Left renal pelvis (tissue), 4 donors: ENCODE measurements around the gene SPATS2L. TPM values are rescaled to one million over a fixed set of nuclear protein-coding genes. Genes with fewer than 3 reads are reported as not detected.

ENCODE experiments used
- DNase-seq, 4 donors: peaks; one replicate each; pipeline ENCODE4 v3.0.0-alpha.2; 2013; ENCODE audit warnings: low read depth in 4 of 4, low spot score in 3 of 4
- polyA plus RNA-seq, 4 donors: library from polyadenylated mRNA; unstranded; fragments of 120-200 nt; gene quantifications; one replicate each; pipeline ENCODE4 v1.2.1, GENCODE V29; 2013; ENCODE audit not compliant: insufficient read length in 4 of 4

Gene SPATS2L
- polyA plus RNA-seq, 4 donors: 126 to 187 (median 150) TPM

DNA sequence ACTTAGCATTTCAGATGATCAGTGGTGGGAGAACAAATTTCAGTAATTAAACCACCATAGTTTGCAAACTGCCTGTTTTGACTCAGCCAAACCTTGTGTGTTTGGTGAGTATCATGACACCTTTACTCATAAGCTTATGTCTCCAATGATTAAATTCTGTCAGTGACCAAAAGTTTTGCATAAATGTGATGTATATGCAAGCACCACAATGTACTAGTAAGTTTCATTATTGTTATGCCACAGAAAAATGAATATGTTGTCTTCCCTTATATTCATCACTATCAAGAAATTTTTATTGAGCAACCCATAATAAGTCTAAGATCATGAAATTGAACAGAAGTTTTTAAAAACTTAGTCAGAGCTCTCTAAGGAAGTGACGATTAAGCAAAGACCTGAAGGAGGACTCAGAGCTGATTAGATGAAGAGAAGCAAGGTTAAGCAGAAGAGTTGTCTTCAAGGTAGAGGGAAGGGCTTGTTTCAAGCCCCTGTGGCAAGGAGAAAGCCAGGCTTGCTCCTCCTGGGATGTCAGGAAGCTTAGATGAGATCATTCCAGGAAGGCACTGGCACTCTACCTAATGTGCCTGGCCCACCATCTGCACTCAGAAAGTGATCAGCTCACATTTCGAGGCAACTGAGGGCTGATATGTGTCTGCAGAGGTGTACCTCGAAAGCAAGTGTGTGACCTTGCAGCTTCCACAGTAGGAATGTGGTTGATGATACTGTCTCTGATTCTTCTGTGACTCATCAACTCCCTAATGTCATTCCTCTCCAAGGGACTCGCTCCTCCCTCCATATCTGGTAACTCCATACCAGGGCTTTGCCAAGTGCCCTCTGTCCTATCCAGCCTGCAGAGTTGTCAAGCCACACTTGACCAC is 148.7 kb downstream of the SPATS2L start:
- no peak for DNase-seq

DNA sequence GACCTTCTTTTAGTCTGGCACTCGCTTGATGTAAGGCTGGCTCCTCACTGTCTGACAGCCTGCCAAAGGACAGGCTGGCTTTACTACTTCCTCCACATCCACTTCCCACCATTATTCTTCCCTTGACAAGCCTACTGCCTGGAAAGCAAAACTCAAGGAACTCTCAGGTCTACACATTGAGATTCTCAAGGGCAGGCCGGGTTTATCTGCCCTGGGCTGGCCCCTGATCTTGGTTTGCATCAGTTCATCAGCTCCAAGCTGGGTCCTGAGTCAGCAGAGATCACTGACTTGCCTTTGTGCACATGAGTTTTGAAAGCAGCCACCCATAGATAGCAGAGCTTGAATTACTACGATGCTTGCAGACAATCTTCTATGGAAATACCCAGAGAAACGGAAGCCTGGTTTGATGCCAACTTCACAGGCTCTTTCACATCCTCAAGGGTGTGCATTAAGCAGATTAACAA is 149.5 kb downstream of the SPATS2L start:
- DNase-seq: no peak

DNA sequence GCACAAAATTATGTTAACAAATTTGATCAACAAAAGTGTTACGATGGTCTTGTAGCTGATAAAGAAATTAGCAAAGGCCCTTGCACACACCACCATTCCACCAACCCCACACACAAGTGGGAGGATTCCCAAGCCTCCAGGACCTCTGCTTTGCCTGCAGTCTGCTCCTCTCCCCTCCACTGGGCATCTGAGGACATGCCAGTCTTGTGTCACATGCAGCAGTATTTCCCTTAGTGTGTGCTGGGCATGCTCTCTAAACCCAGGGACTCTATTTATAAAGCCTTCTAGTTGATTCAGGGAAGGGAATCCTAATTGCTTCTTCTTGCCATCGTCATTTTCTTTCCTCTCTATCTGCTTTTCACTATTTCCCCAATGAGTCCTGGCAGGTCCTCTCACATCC is 150.1 kb downstream of the SPATS2L start:
- DNase-seq: no peak

DNA sequence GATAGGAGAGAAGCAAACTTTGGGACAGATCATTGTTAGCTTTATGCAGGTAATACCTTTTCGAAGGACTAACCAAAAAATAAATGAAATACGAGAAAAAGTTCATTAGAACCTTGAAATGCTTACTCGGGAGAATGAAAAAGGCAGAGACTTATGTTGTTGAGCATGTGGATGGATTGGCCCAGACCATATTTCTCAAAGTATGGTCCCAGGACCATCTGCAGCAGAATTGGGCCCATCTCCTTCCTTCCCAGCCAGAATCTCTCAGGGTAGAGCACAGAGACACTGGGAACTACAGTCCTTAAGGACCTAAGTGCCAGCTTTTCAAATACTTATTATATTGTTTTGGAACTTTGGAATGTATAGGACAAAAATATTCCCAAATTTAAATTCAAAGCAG is 152.6 kb downstream of the SPATS2L start:
- no peak for DNase-seq

DNA sequence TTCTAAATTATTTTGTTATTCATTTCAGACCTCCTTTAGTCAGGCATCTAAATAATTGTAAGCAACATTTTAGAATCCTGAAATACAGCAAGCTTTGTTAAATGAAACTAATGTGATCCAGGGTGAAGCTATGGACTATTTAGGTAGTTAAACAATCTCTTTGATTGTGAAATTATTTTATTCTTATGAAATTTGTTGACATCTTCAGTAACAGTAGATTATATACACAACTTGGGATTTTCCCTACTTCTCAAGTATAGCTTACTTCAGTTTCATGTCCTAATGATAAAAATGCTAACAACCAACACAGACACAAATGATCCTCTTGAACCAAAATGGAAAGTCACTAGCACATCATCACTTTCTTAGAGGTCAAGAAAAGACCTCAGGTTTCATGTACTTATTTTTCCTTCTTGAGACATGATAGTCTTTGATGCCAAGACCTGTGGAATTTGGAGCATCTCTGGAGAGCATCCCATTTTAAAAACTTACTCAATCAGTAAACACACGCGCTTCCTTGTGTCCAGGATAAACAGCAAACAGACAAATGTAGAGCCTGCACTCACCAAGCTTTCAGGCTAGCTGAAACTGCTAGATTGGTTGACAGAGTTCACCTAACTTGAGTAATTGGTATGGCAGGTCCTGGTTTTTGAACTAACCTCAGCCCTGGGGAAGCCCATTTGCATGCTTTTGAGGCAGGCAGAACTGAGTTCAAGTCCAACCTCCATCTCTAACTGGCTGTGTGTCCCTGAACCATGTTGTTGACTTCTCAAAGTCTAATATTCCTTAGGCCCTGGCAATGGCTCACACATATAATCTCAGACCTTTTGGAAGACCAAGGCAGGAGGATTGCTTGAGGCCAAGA is 155.6 kb downstream of the SPATS2L start:
- no peak for DNase-seq

DNA sequence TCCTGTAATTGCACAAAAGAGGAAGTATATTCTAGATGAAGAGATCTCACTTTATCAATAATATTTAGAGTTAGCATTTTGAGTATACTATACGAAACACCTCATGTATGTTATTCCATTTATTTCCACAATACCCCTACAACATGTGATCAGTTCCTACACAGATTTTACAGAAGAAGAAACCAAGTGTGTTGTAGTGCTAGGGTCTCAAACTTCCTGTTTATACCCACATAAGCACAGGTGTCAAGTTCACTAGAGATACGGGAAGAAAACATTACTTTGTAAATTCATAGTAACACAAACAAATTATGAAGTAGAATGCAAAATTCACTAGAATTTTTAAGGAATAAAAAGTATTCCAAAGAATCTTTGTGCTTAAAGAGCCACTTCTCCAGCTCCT is 157.0 kb downstream of the SPATS2L start:
- DNase-seq: no peak

DNA sequence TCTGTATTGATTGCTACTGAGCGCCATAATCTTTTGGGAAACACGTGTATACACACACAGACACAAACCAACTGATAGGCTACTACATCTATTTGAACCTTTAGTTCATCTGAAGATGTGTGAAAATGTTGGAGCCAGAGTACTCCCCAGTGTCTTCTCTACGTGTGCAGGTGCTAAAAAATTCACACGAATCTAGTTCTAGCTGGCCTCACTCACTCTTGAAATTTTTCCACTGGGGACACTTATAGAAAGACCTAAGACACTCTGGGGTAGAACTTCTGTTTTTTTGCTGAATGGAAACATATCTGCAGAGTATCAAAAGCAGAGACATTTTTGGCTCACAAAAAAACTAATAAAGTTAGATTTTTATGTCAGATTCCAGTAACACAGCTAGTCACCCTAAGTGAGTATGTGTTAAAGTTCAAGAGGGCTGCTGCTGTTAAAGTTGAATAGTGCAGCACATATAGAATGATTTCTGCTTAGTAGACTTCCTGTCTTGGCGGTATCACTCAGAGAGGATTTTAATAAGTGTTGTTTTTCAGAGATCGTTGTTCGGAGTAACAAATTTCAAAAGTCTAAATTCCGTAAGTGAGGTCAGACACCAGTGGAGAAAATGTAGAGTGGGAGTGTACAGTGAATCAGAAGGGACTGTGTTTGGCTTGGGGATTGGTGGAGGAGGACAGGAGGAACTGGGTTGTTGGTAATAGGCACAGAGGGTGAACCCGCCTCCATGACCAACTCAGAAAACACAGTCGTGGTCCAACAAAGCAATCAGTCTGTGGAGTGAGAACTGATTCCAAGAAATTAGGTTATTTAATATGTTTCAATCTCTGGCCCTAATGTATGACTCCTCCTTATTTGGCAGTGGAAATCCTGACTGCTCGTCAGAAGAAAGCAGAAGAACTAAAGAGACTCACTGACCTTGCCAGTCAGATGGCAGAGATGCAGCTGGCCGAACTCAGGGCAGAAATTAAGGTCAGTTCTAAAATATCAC is 160.2 kb downstream of the SPATS2L start:
- DNase-seq: no peak

DNA sequence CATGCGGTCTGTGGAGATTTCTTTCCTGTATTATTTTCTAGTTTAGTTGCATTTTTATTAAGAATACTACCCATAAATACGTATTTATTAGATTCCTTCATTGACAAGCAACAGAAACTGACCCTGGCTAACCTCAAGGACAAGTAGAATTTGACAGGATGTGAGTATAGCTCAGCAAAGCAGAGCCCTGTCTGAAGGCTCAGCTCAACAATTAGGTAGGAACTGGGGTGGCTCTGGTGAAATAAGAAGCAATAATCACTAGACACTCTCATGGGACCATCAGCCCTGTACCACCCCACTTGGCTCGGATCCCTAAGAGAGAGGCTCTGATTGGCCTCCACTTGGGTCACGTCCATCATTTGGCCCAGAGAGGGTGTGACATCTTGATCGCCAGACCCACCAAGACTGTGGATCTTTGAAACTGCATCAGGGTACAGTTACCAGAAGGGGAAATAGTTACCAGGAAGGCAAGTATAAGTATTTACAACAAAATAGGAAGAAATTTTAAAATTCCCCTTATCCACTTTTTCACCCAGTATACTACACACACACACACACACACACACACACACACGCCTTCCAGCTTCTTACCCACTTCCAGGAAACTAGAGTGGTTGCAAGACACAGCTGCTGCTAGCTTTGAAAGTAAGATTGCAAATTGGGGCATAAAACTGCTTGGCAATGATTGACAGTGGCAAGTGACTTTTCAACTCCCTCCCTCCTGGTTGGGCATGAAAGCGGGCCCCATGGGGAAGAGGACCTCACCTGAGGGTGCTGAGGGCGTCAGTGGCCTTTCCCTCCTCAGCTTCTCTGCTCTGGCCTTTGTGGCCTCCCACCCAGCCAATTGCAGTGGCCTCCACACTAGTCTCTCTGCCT is 161.6 kb downstream of the SPATS2L start:
- DNase-seq: no peak

DNA sequence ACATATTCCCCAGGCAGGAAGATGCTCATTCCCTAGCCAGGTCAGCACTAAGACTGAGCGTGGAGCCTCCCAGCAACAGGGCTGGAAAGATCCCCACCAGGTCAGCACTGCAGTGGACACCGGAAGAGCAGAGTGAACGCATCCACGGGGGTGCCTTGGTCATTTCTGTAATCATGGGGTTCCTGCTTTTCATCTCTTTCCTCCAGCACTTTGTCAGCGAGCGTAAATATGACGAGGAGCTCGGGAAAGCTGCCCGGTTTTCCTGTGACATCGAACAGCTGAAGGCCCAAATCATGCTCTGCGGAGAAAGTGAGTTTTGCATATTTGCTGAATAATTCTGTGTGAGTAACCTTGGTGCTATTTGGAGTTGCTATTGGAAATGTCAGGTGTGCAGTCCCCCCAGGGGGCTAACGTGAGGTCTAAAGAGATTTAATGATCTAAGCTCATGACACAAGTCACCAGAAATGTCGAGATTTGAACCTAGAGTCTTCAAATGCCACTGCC is 163.3 kb downstream of the SPATS2L start:
- DNase-seq: no peak

DNA sequence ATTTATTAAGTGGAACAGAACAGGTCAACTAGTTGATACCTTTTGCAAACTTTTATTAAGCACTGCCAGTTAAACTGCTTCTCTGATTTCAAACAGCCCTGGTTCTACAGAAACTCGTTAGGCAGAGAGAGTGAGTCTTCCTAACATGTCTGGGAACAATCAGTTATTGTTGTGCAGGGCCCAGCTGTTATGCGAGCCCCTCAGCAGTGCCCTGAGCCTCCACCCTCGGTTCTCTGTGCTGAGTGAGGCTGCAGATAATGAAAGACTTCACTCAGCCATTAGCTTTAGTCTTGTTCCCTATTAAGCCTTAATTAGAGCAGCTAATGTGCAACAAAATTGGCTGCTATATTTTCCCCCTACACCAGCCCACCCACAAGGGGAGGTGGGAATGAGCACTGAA is 163.7 kb downstream of the SPATS2L start:
- no peak for DNase-seq

DNA sequence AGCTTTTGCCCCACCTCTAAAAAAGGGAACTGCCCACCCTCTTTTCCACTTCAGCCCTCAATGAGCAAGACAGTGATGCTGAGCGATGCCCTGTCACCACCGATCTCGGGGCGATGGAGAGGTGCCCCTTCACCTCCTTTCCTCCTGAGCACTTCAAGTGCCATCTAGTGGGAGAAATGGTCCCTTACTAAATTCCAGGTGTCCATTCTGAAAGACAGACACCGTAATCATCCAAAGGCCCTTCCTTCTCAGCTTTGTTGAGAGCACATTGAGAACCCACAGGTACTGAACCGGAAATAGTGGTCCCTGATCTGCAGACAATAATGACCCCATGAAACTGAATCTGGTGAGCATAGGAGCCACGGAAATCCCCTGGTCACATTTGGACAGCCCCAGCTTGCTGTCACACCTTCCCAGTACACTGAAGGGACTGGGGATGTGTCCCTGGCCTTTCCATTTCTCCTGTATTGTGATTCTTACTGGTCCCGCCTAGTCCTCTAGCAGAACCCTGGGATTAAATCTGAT is 164.9 kb downstream of the SPATS2L start:
- DNase-seq: no peak

DNA sequence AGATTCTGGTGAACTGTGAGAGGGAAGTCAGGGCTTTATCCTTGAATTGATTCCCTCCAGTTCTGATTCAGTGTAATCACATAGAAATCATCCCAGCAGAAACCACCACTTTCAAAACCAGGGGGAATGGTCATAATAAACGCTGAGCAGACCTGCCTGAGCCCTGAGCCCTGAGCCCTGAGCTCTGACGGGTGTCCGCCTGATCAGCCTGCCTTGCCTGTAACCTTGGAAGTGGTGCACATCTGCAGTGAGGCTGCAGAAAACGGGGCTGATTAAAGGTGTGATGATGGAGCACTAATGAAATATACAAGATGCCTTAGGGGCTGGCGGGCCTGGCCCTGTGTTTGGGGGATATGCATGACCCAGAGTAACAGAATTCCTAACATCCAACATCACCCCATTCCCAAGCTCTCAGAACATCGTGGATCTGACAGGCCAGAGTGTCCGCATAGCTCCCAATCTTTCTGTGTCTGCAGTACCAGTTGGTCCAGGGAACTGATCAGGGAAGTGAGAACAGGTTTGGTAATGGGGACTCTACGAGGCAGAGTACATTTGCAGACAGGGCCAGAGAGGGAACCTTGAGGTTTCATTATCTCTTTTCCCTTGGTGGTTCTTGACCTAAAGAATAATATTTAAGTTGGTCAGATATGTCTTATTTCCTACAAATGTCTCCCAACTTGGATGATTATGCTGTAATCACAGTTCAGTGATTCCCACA is 165.6 kb downstream of the SPATS2L start:
- DNase-seq: no peak

DNA sequence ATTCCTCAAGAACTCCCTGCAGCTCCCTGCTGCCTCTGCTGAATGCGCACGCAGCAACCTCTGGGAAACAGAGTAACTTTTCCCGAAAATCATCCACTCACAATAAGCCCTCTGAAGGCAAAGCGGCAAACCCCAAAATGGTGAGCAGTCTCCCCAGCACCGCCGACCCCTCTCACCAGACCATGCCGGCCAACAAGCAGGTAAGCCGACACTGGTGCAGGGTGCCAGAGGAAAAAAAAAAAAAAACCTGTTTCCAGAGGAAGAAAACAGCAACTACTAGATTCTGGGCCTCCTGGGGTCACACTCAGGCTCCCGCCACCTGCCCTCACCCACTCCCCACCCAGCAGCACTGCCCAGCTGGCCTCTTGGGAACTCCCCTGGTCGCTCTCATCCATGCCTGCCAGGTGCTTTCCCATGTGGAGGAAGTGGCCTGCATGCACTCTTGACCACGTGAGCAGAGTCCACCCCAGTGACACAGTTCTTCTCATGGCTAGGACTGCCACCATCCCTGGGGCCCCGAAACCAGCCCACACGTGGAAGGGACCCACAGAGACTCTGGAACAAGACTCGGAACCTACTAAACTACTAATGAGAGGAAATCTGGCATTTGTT is 166.5 kb downstream of the SPATS2L start:
- DNase-seq: no peak

DNA sequence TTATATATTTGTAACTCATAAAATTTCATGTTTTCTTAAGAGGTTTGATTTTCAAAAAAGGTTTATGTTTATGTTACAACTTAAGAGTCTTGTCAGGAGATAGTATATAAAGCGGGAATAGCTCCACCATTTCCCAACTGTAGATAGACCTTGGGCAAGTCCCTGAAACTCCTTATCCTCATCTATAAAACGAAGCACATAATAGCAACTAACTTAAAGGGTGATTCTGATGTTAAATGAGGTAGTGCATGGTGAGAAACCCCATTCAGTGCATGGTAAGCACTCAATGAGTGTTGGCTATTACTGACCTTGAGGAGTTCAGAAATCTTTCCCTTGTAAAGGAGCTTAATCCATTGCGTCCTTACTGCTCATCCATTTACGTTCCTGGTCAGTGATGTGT is 169.3 kb downstream of the SPATS2L start:
- DNase-seq: no peak

DNA sequence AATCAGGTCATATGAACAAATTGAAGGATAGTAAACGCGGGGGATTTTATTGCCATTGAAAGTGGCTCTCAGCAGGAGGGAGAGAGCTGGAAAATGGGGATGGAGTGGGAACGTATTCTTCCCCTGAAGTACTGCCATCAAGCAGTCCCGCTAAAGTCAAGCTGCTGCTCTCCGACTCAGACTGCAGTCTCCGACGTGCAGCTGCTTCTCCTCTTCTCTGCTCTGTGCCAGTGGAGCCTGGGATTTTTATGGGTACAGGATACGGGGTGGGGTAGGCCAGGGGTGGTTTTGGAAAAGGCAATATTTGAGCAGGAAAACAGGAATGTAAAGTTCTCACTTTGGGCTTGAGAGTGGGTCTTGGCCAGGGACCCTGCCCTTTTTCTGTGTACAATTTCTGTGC is 170.3 kb downstream of the SPATS2L start:
- DNase-seq: no peak

DNA sequence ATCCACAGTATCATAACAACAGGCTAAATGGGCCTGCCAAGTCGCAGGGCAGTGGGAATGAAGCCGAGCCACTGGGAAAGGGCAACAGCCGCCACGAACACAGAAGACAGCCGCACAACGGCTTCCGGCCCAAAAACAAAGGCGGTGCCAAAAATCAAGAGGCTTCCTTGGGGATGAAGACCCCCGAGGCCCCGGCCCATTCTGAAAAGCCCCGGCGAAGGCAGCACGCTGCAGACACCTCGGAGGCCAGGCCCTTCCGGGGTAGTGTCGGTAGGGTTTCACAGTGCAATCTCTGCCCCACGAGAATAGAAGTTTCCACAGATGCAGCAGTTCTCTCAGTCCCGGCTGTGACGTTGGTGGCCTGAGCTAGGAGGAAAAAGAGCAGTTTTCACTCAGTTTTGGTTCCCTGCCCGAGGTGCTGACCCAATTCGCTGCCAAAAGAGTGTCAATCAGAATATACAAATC is 171.2 kb downstream of the SPATS2L start:
- no peak for DNase-seq

DNA sequence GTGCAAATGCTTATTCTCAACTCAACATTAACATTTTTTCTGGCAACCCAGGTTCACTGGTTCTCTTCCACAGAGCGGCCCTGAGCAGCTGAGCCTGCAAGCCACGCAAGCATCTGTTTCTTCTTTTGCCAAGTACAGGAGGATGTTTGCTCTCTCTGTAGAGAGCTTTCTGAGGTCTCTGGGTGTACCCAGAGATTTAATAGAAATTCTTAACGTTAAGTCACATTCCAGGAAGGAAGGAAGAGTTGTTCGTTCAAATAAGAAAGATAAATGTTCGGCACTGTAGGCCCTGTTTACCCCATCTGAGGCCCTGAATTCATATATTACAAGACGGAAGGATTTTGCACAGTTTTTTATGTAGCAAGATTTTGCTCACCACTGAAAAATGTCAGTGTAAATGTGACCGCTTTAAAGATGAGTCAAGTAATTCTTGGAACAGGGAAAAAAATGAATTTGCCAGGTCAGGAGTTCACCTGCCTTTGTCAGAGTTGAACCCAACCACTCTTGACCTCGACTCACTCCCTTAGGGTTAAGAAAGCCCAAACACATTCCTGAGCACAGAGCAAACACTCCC is 173.3 kb downstream of the SPATS2L start:
- no peak for DNase-seq

DNA sequence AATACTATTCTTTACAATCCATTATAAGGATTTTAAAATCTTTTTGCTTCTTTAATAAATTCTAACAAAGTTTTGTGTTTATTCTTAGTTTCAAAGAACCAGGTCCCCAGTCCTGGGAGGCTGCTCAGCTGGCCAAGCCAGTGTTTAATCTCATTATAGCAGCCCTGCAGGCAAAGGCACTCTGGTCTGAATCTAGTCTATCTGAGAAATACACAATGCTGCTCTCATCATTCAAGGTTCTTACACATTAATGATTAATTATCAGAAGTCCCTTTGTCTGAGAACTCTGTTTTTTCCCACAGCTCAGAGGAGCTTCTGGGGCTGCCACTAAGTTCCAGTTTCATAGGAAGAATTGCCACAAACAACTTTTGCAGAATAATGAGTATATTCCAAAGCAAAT is 175.7 kb downstream of the SPATS2L start:
- DNase-seq: no peak
